Psoas muscle (tissue), 8 donors: ENCODE data around the gene CGREF1. TPM values are rescaled to one million over a fixed set of nuclear protein-coding genes. Genes with fewer than 3 reads are reported as not detected.

Experiments used
- ATAC-seq, 4 donors: fragments of 200-7000 bp; cut with Tn5 transposase; one replicate each; pipeline ENCODE4 v1.9.1; 2020; ENCODE audit warnings: moderate library complexity in 3 of 4, mild to moderate bottlenecking in 2 of 4
- DNase-seq, 2 donors: peaks; one replicate each; pipeline ENCODE4 v3.0.0-alpha.2; 2020
- H3K27ac ChIP-seq: fragments of 200-600 bp; one replicate; pipeline ENCODE4 v1.8.0; 2022
- H3K27me3 ChIP-seq, 3 donors: fragments of 200-600 bp in 1 of 3; one replicate each; pipeline versions ENCODE4 v1.6.1 to v1.8.0; 2013 to 2022; ENCODE audit warnings: low read length in 2 of 3, mild to moderate bottlenecking in 2 of 3, moderate library complexity in 1 of 3; ENCODE audit not compliant: insufficient read depth in 3 of 3
- H3K36me3 ChIP-seq, 2 donors: fragments of 200-600 bp in 1 of 2; one replicate each; pipeline versions ENCODE4 v1.6.1 to v1.8.0; 2013 to 2022; ENCODE audit warnings: low read depth in 1 of 2, mild to moderate bottlenecking in 1 of 2, moderate library complexity in 1 of 2; ENCODE audit not compliant: insufficient read depth in 1 of 2
- H3K4me1 ChIP-seq: fragments of 200-600 bp; one replicate; pipeline ENCODE4 v1.8.0; 2022
- H3K4me3 ChIP-seq: fragments of 200-600 bp; one replicate; pipeline ENCODE4 v1.8.0; 2022; ENCODE audit warnings: mild to moderate bottlenecking
- H3K9me3 ChIP-seq: fragments of 200-600 bp; one replicate; pipeline ENCODE4 v1.8.0; 2022
- CTCF ChIP-seq: fragments of 200-600 bp; IDR thresholded peaks from one replicate; pipeline ENCODE4 v1.8.0; 2022; ENCODE audit warnings: antibody characterized with exemption
- WGBS, 3 donors: extraction: QIAGEN DNeasy Blood & Tissue Kit; methylation state at CpG; one replicate each; pipeline versions ENCODE4 v1.1.6 to v1.1.7; 2013; 5-methylcytosine and 5-hydroxymethylcytosine counted together
- intact Hi-C, 2 donors: fragments of 100-400 bp; cut with DNase I; formaldehyde crosslinking; loops; one replicate each; pipeline versions ENCODE4 v1.11.0 to v1.14.2; 2022
- polyA plus RNA-seq, 3 donors: library from polyadenylated mRNA; stranded (reverse); fragments of 200-250 nt; gene quantifications; one replicate each; pipeline ENCODE4 v1.2.3, GENCODE V29; 2013
- total RNA-seq, 4 donors: library from RNA; stranded (reverse); fragmentation: NEBNext Ultra II Directional in 2 of 4; extraction: Animal tissue kit (Norgen Biotek cat#: 25700) in 2 of 4; gene quantifications; one replicate each; pipeline versions ENCODE4 v1.2.1 to v1.2.4, GENCODE V29; 2021 to 2023
- donor health status: healthy with polysubstance abuse.
- donor health status: DM: no; HTN: no; CAD: no; lungs with moderate emphysema.
- donor health status: Bipolar disorder and iron deficiency.
- donor health status: healthy.
- donor health status: DM: yes; HTN: yes; CAD: no.
- donor health status: DM: no; HTN: no; CAD: no.
- donor health status: DM: no; HTN: no; CAD: no.
- donor health status: DM: yes; HTN: yes; CAD: no.

CGREF1 gene
- total and polyA plus RNA-seq, 7 donors = 2.8 to 15.8 (median 6.6) TPM

- no peak for TF ChIP-seq CTCF
- Histone ChIP-seq H3K36me3 (no peaks in the 10 kb centered on the region), H3K27ac (no peak overlapping the region), H3K9me3 (no peaks in the 10 kb centered on the region), H3K27me3 (no peaks in the 10 kb centered on the region), H3K4me3 (no peak overlapping the region), H3K4me1 (no peaks in the 10 kb centered on the region)
- 91 to 94% (median 94%) methylated on average over 8 of the region's 8 CpGs for WGBS, 3 donors
- intact Hi-C loops = no loop called here
- DNase-seq (no peak), ATAC-seq (no peak)
These were observed 29.0 kb upstream of the CGREF1 start for GRCh38 chr2:27147935-27148334.

DNA sequence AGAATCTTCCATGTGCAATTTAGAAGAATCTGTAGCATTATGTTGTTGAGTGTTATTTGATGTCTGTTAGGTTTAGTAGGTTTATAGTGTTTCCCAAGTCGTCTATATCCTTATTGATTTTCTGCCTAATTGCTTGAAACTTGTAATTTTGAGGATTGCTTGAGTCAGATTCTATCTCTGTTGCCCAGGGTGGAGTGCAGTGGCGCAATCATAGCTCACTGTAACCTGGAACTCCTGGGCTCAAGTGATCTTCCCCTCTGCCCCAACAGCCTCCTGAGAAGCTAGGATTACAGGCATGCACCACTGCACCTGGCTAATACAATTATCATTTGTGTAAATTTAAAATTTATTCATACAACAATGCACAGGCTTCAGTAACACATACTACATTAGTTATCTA is 26.8 kb upstream of the CGREF1 start:
- 73 to 81% (median 80%) methylated on average over 2 of the region's 2 CpGs for WGBS, 3 donors
- H3K4me1 ChIP-seq = no peaks in the 10 kb centered on the region
- no peaks in the 10 kb centered on the region for H3K9me3 ChIP-seq
- H3K27ac ChIP-seq = no peak overlapping the region
- intact Hi-C loops = no loop called here
- no peak for DNase-seq
- no peak for ATAC-seq
- no peak for TF ChIP-seq CTCF
- no peaks in the 10 kb centered on the region for H3K36me3 ChIP-seq
- no peaks in the 10 kb centered on the region for H3K27me3 ChIP-seq
- no peak overlapping the region for H3K4me3 ChIP-seq

- no peak for TF ChIP-seq CTCF
- Histone ChIP-seq H3K9me3 (no peaks in the 10 kb centered on the region), H3K27ac (no peak overlapping the region), H3K4me3 (no peak overlapping the region), H3K36me3 (no peaks in the 10 kb centered on the region), H3K4me1 (no peaks in the 10 kb centered on the region), H3K27me3 (no peaks in the 10 kb centered on the region)
- intact Hi-C loops = loop anchor here in 1 of 2 donors (5.0 kb wide), 1 partner anchor 34 kb away; no protein-coding TSS in a partner anchor
- ATAC-seq (no peak), DNase-seq (no peak)
- WGBS, 3 donors = 87 to 100% (median 92%) methylated on average over 1 of the region's 1 CpG
These were observed 24.4 kb upstream of the CGREF1 start for GRCh38 chr2:27143285-27143684.

- Histone ChIP-seq H3K9me3 (no peaks in the 10 kb centered on the region), H3K36me3 (no peaks in the 10 kb centered on the region), H3K27me3 (no peaks in the 10 kb centered on the region), H3K4me1 (no peaks in the 10 kb centered on the region), H3K4me3 (no peak within 1 kb of the TSS), H3K27ac (no peak within 1 kb of the TSS)
- ATAC-seq (no peak), DNase-seq (no peak)
- 71 to 75% (median 71%) methylated on average over 4 of the region's 4 CpGs for WGBS, 3 donors
- intact Hi-C loops = no loop called here
- no peak for TF ChIP-seq CTCF
These were observed 20.4 kb upstream of the CGREF1 start, which contains the start of gene PRR30 for GRCh38 chr2:27139310-27139709. Gene PRR30 (minus strand): TSS chr2:27139410. CDS start chr2:27138329, 1,081 bp downstream.

DNA sequence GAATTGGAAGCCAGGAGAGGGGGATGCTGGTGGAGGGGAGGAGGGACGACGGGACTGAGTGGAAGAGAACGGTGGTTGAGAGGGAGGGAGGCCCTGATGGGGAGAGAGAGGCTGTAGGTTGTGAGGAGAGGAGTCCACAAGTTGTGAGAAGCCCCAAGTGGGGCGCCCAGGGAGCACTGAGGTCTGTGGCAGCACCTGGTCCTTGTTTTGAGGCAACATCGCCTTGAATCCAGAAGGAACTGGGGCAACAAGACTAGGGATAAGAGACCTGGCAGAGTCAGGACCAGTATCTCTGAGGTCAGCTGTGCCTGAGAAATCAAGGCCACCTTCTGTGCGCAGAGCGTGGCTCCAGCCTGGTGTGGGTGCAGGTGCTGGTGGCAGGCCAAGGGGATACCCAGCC is 19.2 kb upstream of the CGREF1 start:
- TF ChIP-seq CTCF = no peak
- Histone ChIP-seq H3K4me1 (peaks cover 8% of the 10 kb centered on the region), H3K27me3 (no peaks in the 10 kb centered on the region), H3K4me3 (no peak overlapping the region), H3K27ac (no peak overlapping the region), H3K36me3 (peaks cover 0 to 3% of the 10 kb centered on the region in 2 donors), H3K9me3 (no peaks in the 10 kb centered on the region)
- DNase-seq (no peak), ATAC-seq (no peak)
- 76 to 82% (median 79%) methylated on average over 7 of the region's 7 CpGs for WGBS, 3 donors
- intact Hi-C loops = no loop called here
